ENCODE data around the gene ZYG11B. TPM values are rescaled to one million over a fixed set of nuclear protein-coding genes. Genes with fewer than 3 reads are reported as not detected.
"Not testable (repeated sequence)": the region's sequence is repeated elsewhere in the genome, so short reads cannot be mapped to it uniquely, and the experiment has no call there.

ZYG11B gene
- total RNA-seq, 1 donor from 2014 or later = 68.4 TPM

DNA sequence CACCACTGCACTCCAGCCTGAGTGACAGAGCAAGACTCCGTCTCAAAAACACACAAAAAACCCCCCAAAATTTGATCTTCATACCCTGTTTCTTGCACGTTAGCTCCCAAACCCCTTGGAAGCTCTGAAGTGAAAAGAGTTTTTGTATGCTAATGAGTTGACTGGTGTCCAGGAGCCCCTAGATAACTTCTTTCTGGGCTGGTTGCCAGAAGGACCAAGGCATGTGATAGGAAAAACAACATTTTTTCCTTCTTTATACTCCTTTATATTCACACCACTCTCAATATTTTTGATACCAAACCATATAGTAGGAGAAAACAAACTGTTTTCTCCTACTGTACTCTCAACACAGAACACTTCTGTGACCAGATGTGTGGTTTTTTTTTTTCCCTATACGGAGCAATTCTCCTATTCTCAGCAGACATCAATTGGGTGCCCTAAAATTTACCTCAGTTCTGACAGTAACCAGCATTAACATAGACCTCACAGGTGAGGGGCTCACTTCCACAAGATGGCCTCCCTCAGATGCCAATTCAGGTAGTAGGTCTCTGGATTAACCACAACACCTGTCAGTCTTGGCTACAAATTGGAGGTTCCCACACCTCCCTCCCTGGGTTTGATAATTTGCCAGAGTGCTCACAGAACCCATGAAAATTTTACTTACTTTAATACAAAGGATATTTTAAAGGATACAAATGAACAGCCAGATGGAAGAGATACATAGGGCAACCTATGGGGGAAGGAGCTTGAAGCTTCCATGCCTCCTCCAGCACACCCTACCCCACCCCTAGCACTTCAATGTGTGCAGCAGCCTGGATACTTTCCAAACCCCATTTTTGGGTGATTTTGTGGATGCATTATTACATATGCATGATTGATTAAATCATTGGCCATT is 25.6 kb downstream of the ZYG11B start:
- peak; percentile 48 for DNase-seq (ENCODE audit: low spot score)

DNA sequence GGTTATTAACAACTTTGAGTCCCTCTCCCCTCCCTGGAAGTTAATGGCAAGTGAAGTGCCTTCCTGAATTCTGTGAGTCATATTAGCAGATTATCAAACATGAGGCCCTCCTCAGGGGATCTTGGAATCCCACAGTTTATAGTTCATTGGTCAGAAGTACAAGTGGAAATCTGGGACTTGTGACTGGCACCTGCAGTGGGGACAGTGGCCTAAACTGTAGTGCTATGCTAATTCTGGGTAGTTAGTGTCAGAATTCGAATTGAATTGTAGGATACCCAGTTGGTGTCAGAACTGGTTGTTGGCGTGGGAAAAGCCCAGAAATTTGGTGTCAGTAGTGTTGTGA is 26.2 kb downstream of the ZYG11B start:
- no peak for DNase-seq (ENCODE audit: low spot score)

DNA sequence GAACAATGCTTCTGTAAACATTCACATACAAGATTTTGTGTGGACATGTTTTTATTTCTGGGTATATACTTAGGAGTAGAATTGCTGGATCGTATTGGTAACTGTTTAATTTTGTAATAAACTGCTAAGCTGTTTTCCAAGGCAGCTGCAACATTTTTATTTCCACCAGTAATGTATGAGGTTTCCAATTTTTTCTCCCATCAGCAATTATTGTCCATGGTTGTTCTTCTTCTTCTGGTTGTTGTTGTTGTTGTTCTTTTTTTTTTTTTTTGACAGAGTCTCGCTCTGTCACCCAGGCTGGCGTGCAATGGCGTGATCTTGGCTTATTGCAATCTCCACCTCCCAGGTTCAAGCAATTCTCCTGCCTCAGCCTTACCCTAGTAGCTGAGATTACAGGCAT is 26.9 kb downstream of the ZYG11B start:
- no peak for DNase-seq (ENCODE audit: low spot score)

DNA sequence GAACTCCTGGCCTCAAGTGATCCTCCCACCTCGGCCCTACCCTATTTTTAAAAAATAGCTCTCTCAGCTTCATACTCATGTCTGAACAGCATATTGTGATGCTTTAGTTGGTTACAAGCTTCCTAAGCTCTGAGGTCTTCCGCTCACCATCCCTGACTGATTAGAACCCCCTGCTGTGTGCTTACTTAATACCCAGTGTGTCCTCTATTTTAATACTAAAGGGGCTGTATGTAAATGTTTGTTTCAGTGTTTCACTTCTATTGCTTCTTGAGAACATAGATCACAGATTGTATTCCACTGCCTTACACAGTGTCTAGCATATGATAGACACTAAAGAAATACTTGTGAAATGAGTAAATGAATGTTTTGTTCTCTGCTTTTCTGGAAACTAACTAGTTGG is 29.8 kb downstream of the ZYG11B start:
- no peak for DNase-seq (ENCODE audit: low spot score)

DNA sequence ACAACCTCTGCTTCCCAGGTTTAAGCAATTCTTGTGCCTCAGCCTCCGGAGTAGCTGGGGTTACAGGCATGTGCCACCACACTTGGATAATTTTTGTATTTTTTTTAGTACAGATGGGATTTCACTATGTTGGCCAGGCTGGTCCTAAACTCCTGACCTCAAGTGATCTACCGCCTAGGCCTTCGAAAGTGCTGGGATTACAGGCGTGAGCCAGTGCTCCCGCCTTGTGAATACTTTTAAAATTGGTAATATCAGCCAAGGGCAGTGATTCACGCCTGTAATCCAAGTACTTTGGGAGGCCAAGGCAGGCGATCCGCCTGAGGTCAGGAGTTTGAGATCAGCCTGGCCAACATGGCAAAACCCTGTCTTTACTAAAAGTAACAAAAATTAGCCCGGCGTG is 33.7 kb downstream of the ZYG11B start:
- DNase-seq (ENCODE audit: low spot score) = no peak

DNA sequence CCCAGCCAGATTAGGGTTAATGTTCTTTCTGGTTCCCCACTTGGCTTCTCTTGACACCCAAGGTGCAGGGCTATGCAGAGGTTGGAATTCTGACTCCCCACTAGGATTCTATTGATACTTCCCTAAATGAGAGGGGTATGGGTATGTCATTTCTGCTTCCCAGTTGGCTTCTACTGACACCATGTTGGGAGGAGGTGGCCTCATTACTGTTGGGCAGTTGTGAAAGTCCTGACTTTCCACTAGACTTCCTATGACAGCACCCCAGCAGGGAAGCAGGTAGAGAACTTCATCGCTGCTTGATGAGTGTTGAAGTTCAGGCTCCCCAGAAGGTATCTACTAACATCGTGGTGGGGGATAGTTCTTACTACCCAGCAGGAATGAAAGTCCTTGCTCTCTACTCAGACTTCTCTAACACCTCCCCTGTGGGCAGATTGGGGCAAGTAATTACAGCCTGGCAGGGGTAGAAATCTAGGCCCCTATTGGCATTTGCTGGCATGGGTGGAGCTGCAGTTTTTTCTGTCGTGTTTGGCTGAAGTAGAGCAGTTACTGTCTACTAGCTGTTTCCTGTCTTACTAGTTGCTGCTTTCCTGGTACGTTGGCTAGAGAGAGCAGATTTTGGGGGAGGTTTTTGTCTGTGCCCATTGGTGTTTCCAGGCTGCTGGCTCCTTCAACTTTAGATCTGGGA is 41.5 kb downstream of the ZYG11B start:
- no peak for DNase-seq (ENCODE audit: low spot score)

DNA sequence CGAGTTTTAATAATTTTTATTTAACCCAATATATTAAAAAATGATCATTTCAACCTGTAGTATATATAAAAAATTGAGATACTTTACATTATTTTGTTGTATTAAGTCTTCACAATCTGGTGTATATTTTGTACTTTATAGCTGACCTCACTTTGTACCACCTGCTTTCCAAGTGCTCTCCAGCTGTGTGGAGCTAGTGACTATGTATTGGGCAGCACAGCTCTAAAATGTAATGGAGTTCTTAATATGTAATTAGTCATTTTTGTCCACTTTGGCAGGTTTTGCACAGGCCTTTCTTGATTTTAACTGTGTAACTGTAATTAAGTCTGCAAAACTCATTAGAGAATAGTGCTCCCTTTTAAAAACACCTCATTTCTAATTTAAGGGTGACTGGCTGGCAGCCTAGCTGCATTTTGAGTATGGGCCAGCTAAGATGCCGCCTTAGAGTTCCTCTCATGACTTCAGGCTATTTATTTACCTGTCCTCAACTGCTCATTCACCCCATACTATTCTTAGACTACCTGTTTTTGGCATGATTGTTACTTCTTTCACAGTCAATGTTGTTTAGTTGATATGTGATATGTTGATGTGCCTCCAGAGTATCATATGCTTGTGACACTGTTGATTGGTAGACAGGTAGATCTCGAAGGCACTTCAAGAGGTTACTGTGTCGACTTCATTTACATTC is 43.2 kb downstream of the ZYG11B start:
- DNase-seq (ENCODE audit: low spot score) = no peak

DNA sequence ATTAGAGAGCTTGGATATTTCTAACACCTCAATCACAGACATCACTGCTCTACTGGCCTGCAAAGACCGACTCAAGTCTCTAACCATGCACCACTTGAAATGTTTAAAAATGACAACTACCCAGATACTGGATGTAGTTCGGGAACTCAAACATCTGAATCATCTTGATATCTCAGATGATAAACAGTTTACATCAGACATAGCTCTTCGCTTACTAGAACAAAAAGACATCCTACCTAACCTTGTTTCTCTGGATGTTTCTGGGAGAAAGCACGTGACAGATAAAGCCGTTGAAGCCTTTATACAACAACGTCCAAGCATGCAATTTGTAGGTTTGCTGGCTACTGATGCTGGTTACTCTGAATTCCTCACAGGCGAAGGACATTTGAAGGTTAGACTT is 45.1 kb downstream of the ZYG11B start:
- no peak for DNase-seq (ENCODE audit: low spot score)

DNA sequence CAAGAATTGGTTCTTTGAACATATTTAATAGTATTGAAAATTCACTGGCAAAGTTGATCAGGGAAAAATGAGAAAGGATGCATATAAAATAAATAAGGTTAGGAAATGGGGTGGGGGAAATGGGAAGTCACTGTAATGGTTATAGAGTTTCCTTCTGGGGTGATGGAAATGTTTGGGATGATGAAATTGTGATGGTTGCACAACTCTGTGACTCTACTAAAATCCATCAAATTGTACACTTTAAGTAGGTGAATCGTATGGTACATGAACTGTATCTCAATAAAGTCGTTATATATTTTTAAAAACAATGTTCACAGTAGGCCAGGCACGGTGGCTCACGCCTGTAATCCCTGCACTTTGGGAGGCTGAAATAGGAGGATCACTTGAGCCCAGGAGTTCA is 59.9 kb downstream of the ZYG11B start:
- no peak for DNase-seq (ENCODE audit: low spot score)

DNA sequence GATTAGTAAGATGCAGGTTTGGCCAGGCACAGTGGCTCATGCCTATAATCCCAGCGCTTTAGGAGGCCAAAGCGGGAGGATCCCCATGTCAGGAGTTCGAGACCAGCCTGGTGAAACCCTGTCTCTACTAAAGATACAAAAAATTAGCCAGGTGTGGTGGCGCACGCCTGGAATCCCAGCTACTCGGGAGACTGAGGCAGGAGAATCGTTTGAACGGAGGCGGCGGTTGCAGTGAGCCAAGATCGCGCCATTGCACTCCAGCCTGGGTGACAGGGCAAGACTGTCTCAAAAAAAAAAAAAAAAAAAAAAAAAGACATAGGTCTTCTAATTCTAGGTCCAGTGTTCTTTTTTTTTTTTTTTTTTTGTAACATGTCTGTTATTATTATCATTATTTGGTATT is 64.2 kb downstream of the ZYG11B start:
- DNase-seq (ENCODE audit: low spot score) = not testable (repeated sequence)

DNA sequence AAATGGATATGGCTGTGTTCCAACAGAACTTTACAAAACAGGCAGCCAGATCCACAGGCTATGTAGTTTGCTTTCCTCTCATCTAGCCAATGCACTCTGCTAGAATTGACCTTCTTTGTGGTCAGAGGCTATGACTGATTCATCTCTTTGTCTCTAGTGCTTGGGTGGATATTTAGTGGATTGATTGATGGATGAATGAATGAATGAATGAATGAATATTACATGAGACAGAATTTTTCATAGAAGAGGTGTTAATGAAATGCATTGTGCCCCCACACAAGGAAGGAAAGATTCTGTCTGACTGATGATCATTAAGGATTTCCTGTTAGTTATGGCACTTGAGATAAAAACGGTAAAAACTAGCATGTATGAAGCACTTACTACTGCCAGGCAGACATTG is 65.8 kb downstream of the ZYG11B start:
- no peak for DNase-seq (ENCODE audit: low spot score)

DNA sequence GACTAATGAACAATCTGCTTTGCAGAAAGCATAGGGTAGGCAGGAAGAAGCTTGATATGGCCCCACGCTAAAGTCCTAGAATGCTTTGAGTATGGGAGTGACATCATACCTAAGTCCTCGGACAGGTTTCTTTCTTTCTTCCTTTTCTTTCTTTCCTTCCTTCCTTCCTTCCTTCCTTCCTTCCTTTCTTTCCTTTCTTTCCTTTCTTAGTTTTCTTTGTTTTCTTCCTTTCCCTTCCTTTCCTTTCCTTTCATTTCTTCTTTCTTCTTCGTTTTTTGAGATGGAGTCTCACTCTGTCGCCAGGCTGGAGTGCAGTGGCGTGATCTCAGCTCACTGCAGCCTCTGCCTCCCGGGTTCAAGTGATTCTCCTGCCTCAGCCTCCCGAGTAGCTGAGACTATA is 67.5 kb downstream of the ZYG11B start:
- not testable (repeated sequence) for DNase-seq (ENCODE audit: low spot score)

DNA sequence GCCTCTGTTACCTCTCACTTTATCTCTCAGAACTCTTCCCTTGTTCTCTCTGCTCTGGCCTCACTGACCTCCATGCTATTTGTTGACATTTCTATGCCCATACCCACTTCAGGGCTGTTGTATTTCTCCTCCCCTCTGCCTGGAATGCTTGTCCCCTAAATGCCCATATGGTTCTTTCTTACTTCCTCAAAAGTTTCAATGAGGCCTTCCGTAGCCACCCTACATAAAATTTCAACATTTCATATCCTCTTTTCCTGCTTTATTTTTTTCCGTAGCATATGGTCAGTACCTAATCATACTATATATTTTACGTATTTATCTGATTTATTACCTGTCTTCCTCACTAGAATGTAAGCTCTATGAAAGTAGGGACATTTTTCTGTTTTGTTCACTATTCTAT is 69.2 kb downstream of the ZYG11B start:
- no peak for DNase-seq (ENCODE audit: low spot score)

DNA sequence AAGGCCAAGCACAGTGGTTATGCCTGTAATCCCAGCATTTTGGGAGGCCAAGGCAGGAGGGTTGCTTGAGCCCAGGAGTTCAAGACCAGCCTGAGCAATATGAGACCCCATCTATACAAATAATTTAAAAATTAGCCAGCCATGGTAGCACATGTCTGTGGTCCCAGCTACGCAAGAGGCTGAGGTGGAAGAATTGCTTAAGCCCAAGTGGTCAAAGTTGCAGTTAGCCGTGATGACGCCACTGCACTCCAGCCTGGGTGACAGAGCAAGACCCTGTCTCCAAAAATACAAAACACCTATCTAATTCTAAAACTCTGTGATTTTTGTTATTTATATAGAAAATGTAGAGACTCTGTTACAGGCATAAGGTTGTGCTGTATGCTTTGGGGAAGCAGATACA is 72.1 kb downstream of the ZYG11B start:
- no peak for DNase-seq (ENCODE audit: low spot score)

DNA sequence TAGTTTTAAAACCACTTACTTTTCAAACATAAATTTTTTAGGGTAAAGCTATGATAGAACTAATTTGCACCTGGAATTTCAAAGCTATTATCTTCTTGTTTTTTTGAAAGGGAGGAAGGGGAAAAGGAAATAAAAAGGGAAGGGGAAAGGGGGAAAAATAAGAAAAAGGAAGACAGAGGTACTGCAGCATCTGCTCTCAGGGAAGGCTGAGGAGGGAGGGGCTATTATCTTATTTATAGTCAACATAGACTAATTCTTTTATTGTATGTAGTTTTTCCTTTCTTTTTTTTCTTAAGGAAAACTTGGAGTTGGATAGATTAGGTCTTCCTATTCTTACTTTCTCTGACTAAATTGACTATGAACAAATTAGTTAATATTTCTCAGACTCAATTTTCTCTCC is 74.8 kb downstream of the ZYG11B start:
- no peak for DNase-seq (ENCODE audit: low spot score)

DNA sequence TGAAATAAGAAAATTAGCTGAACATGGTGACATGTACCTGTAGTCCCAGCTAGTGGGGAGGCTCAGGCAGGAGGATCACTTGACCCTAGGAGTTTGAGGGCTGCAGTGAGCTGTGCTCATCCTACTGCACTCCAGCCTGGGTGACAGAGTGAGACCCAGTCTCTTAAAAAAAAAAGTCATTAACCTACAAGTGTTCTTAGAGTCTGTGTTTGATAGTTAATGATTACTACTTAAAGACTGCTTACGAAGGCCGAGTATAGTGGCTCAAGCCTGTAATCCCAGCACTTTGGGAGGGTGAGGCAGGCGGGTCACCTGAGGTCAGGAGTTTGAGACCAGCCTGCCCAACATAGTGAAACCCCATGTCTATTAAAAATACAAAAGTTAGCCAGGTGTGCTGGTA is 77.8 kb downstream of the ZYG11B start:
- not testable (repeated sequence) for DNase-seq (ENCODE audit: low spot score)

DNA sequence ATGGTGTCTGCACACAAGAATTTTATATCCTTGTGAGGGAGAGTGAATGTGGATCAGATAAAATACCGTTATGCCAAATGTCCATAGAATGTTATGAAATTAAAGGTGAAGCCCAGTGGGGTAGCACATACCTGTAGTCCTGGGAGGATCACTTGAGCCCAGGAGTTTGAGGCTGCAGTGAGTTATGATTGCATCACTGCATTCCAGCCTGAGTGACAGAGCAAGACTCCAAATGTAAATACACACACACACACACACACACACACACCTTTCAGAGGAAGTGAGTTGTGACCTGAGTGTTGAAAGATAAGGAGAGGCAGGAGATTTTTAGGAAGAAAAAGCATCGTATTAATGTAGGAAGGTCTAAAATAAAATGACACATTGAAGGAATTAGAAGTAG is 88.2 kb downstream of the ZYG11B start:
- no peak for DNase-seq (ENCODE audit: low spot score)

DNA sequence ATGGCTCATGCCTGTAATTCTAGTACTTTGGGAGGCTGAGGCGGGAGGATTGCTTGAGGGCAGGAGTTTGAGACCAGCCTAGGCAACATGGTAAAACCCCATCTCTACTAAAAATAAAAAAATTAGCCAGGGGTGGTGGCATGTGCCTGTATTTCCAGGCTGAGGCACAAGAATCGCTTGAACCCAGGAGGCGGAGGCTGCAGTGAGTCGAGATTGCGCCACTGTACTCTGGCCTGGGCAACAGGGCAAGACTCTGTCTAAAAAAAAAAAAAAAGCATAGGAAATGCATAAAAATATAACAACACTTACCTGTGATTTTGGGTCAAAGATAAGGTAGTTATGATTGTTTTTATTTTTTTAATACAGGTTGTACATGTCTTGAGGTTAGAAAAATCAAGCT is 94.6 kb downstream of the ZYG11B start:
- not testable (repeated sequence) for DNase-seq (ENCODE audit: low spot score)

DNA sequence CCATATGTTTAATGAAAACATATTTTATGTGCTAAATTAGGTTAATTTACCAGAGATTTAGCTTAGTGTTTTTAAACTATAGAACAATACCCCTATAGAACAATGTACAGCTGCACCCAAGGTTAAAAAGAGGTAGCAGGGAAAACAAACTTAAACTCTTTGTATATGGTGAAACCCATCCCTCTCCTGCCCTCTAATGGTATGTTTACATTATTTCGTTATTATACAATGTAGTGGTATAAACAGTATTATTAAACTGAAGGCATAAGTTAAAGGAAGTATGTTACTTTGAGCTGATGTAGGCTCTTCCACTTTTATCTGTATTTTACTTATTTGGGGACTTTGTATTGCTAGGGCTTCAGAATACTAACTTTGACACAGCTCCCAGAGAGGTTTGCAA is 99.6 kb downstream of the ZYG11B start:
- DNase-seq (ENCODE audit: low spot score) = no peak

DNA sequence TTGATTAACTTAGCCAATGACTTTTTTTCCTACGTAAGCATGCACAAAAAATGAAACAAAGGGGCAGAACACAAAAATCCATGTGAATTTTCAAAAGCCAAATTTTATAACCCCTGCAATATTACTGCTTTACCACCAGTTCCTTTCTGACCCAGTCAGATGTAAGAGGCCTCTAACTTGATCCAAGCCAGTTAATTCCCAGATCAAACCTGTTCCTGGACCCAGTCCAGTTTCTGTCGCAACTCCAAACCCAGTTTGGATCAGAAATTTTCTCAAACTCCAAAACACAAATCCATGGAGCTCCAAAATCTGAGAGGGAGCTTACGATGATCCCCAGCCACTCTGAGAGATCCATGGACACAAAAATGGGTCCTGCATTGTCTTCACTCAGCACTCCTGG is 108.5 kb downstream of the ZYG11B start:
- DNase-seq (ENCODE audit: low spot score) = no peak

DNA sequence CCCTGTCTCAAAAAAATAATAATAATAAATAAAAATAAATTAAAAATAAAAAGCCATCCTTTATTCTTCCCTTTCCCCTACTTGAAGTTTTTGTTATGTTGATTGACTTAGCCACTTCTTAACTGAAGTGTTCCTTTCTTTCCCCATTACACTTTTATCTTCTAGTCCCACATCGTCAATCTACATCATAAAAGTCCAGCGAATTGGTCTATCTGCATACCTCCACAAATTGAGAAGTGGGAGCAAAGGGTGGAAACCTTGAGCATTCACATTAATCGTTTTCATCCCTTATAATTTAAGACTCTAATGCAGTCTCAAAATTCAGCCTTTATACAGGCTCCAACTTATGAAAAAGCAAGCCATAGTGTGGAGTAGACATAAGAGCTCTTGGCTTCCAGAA is 109.8 kb downstream of the ZYG11B start:
- no peak for DNase-seq (ENCODE audit: low spot score)

DNA sequence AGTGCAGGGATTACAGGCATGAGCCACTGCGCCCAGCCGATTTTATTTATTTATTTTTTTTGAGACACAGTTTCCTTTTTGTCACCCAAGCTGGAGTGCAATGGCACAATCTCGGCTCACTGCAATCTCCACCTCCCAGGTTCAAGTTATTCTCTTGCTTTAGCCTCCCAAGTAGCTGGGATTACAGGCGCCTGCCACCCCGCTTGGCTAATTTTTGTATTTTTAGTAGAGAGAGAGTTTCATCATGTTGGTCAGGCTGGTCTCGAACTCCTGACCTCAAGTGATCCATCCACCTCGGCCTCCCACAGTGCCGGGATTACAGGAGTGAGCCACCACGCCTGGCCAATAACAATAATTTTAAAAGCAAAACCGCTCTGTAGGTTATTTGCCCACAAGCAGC is 112.9 kb downstream of the ZYG11B start:
- not testable (repeated sequence) for DNase-seq (ENCODE audit: low spot score)
